HG02981 (cell line): Measurements from ENCODE around the gene TNFRSF14.

ENCODE experiments used
- ATAC-seq: cut with Tn5 transposase; IDR thresholded peaks from one replicate; pipeline ENCODE4 v1.9.1; 2021; ENCODE audit warnings: mild to moderate bottlenecking, moderate library complexity; ENCODE audit not compliant: unreplicated experiment

TNFRSF14 gene

GRCh38 chr1:2611621-2612437, 55.7 kb downstream of the TNFRSF14 start:
- no peak for ATAC-seq

- no peak for ATAC-seq
These were observed 56.6 kb downstream of the TNFRSF14 start for GRCh38 chr1:2612591-2613365.
